ENCODE results near the gene PIP5K1B. TPM values are rescaled to one million over a fixed set of nuclear protein-coding genes. Genes with fewer than 3 reads are reported as not detected.

The PIP5K1B gene
- polyA plus RNA-seq, 6 donors from 2014 or later, result 6.6 to 16.6 (median 9.3) TPM

- Mint-ChIP-seq H3K36me3 (peaks cover 22 to 23% of the 10 kb centered on the region in 2 donors), H3K9me3 (no peaks in the 10 kb centered on the region), H3K4me3 (no peak overlapping the region), H3K27me3 (no peaks in the 10 kb centered on the region), H3K27ac (no peak overlapping the region), H3K4me1 (peaks cover 0 to 2% (median 0%) of the 10 kb centered on the region in 3 donors)
- DNase-seq (no peak), ATAC-seq (ENCODE audit: low read depth in 2 of 2) (no peak)
These were observed 258.4 kb downstream of the PIP5K1B start for GRCh38 chr9:68963416-68963815.

GRCh38 chr9:68964102-68964541 is 259.1 kb downstream of the PIP5K1B start:
- no peaks in the 10 kb centered on the region for H3K27me3 Mint-ChIP-seq
- no peak overlapping the region for H3K27ac Mint-ChIP-seq
- no peak overlapping the region for H3K4me3 Mint-ChIP-seq
- no peak for DNase-seq
- H3K36me3 Mint-ChIP-seq, result peaks cover 22 to 23% of the 10 kb centered on the region in 2 donors
- no peak for ATAC-seq (ENCODE audit: low read depth in 2 of 2)
- no peaks in the 10 kb centered on the region for H3K9me3 Mint-ChIP-seq
- peaks cover 0 to 2% (median 0%) of the 10 kb centered on the region in 3 donors for H3K4me1 Mint-ChIP-seq

DNA sequence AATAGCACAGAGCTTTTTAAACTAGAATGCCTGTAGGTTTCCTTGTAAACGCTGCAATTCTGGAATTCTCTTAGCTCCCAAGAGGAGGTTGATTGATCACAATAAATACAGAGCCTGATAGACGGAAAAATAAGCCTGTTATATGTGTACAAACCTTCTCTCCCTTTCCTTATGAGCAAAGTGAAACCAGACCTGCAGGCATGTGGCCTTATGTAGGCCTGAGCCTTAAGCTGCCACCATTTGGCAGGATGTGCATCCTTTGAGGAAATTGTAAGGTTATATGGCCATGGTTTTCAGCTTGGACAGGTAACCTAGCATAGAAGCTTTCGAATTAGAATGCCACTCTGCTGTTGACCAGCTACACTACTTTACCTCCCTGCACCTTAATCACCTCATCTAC is 259.7 kb downstream of the PIP5K1B start:
- peaks cover 17 to 20% of the 10 kb centered on the region in 2 donors for H3K36me3 Mint-ChIP-seq
- H3K27me3 Mint-ChIP-seq, result no peaks in the 10 kb centered on the region
- ATAC-seq (ENCODE audit: low read depth in 2 of 2) (no peak), DNase-seq (no peak)
- H3K27ac Mint-ChIP-seq, result no peak overlapping the region
- no peak overlapping the region for H3K4me3 Mint-ChIP-seq
- H3K9me3 Mint-ChIP-seq, result no peaks in the 10 kb centered on the region
- peaks cover 0 to 2% (median 0%) of the 10 kb centered on the region in 3 donors for H3K4me1 Mint-ChIP-seq

GRCh38 chr9:68966496-68966944 is 261.5 kb downstream of the PIP5K1B start:
- ATAC-seq (ENCODE audit: low read depth in 2 of 2) (no peak), DNase-seq (no peak)
- Mint-ChIP-seq H3K9me3 (peaks cover 0 to 5% (median 0%) of the 10 kb centered on the region in 7 donors), H3K4me3 (no peak overlapping the region), H3K27me3 (no peaks in the 10 kb centered on the region), H3K4me1 (peaks cover 0 to 2% (median 0%) of the 10 kb centered on the region in 3 donors), H3K36me3 (peaks cover 10 to 21% of the 10 kb centered on the region in 2 donors), H3K27ac (no peak overlapping the region)

DNA sequence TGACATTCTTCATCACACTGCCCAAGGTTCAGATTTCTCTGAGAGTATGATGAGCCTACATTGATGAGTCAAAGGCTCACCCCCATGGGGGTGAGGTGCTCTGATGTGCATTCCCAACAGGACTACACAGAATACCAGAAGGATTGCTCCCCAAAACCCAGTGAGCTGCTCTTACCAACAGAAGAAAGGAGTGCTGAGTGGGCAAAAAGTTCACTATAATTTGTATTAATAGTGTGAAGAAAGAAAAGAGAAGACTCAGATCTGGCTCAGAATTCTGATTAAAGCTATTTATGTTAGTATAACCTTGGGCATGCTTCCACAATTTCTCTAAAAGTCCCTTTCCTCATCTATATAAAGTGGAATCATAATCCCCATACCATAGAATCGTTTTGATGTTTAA is 262.8 kb downstream of the PIP5K1B start:
- Mint-ChIP-seq H3K27ac (peak overlapping the region in 2 of 6 donors; percentile 5 to 56), H3K4me1 (peaks cover 0 to 2% (median 0%) of the 10 kb centered on the region in 3 donors), H3K27me3 (no peaks in the 10 kb centered on the region), H3K9me3 (peaks cover 0 to 6% (median 0%) of the 10 kb centered on the region in 7 donors), H3K4me3 (peak overlapping the region in 1 of 8 donors; percentile 22), H3K36me3 (peaks cover 10 to 21% of the 10 kb centered on the region in 2 donors)
- DNase-seq (no peak), ATAC-seq (ENCODE audit: low read depth in 2 of 2) (no peak)

- Mint-ChIP-seq H3K27me3 (no peaks in the 10 kb centered on the region), H3K9me3 (peaks cover 0 to 6% (median 0%) of the 10 kb centered on the region in 7 donors), H3K4me1 (peaks cover 4 to 9% (median 8%) of the 10 kb centered on the region in 3 donors), H3K36me3 (peaks cover 0 to 14% of the 10 kb centered on the region in 2 donors), H3K27ac (no peak overlapping the region), H3K4me3 (no peak overlapping the region)
- no peak for ATAC-seq (ENCODE audit: low read depth in 2 of 2)
- DNase-seq, result no peak
These were observed 264.5 kb downstream of the PIP5K1B start for GRCh38 chr9:68969538-68969937.

DNA sequence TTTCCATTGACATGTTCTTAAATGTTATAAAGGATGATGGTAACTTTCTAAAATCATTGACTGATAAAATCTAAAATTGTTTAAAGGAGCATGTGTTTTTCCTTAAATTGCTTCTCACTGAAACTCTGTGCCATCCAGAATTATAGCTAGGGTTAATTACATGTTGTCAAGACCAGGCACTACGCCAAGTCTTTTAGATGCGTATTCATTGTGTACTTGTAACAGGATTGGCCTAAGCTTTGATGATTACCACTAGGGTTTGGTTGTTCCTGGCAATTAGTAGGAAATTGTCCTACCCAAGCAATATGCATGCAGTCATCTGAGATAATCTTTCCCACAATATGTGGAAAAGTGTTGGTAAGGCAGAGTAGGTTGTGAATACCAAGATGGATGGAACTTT is 265.1 kb downstream of the PIP5K1B start:
- ATAC-seq (ENCODE audit: low read depth in 2 of 2), result no peak
- no peaks in the 10 kb centered on the region for H3K27me3 Mint-ChIP-seq
- peaks cover 0 to 14% of the 10 kb centered on the region in 2 donors for H3K36me3 Mint-ChIP-seq
- no peak for DNase-seq
- peaks cover 0 to 6% (median 0%) of the 10 kb centered on the region in 7 donors for H3K9me3 Mint-ChIP-seq
- H3K4me3 Mint-ChIP-seq, result no peak overlapping the region
- H3K4me1 Mint-ChIP-seq, result peaks cover 8 to 9% (median 9%) of the 10 kb centered on the region in 3 donors
- H3K27ac Mint-ChIP-seq, result no peak overlapping the region

DNA sequence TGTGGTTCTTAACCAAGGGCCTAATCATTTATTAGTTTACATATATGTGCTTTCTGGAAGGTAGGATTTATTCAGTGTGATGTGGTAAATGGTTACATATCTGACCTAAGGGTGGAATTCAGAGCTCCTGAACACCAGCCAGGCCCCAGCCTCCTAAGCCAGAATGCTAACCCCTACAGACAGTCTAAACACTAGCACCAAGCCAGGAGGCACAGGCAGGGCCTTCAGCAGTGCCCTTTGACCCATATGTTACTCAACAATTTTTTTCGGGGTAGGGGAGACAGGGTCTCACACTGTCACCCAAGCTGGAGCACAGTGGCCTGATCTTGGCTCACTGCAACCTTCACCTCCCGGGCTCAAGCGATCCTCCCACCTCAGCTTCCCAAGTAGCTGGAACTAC is 268.6 kb downstream of the PIP5K1B start:
- H3K4me3 Mint-ChIP-seq, result no peak overlapping the region

DNA sequence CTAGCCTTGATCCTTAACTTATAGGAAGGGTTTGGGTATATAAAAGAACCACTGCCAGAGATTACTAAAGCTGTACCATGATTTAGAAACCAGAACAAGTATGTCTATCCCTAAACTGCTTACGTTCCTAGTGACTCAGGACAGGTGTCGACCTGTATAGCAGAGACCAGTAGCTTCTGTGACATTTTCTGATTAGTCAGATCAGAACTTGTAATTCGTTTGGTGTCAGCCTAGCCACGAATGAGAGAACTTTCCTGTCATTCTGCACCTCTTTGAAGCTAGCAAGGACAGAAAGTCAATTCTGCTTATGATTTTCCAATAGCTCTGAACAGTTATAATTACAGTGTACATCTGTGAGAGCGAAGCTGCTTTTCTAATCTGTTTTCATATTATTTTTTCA is 269.4 kb downstream of the PIP5K1B start:
- H3K27me3 Mint-ChIP-seq, result no peaks in the 10 kb centered on the region
- H3K9me3 Mint-ChIP-seq, result peaks cover 0 to 6% (median 0%) of the 10 kb centered on the region in 7 donors
- ATAC-seq (ENCODE audit: low read depth in 2 of 2) (no peak), DNase-seq (no peak)
- peaks cover 0 to 15% of the 10 kb centered on the region in 2 donors for H3K36me3 Mint-ChIP-seq
- peak overlapping the region in 1 of 8 donors; percentile 69 for H3K4me3 Mint-ChIP-seq
- H3K27ac Mint-ChIP-seq, result peak overlapping the region in 2 of 6 donors; percentile 36 to 74
- H3K4me1 Mint-ChIP-seq, result peaks cover 31 to 42% (median 37%) of the 10 kb centered on the region in 3 donors

More for the DNA sequence above, 268.6 kb downstream of the PIP5K1B start:
- H3K27me3 Mint-ChIP-seq, result no peaks in the 10 kb centered on the region
- DNase-seq (no peak), ATAC-seq (ENCODE audit: low read depth in 2 of 2) (no peak)
- peaks cover 30 to 34% (median 34%) of the 10 kb centered on the region in 3 donors for H3K4me1 Mint-ChIP-seq
- H3K27ac Mint-ChIP-seq, result peak overlapping the region in 4 of 6 donors; percentile 11 to 87 (median 53)
- peaks cover 0 to 6% (median 0%) of the 10 kb centered on the region in 7 donors for H3K9me3 Mint-ChIP-seq
- H3K36me3 Mint-ChIP-seq, result peaks cover 0 to 15% of the 10 kb centered on the region in 2 donors

DNA sequence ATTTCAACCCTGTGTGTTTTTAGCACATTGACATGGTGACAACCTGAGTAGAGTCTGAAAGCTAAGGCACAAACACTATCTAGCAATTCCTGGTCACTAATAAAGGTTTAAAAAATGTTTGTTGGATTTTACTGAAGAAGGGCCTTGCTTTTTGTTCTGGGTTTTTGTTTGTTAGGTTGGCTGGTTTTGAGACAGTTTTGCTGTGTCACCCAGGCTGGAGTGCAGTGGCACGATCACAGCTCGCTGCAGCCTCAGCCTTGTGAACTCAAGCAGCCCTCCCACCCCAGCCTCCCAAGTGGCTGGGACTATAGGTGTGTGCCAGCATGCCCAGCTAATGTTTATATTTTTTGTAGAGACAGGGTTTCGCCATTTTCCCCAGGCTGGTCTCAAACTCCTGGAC is 269.9 kb downstream of the PIP5K1B start:
- Mint-ChIP-seq H3K9me3 (peaks cover 0 to 6% (median 0%) of the 10 kb centered on the region in 7 donors), H3K4me3 (peak overlapping the region in 2 of 8 donors; percentile 33 to 52), H3K36me3 (peaks cover 0 to 15% of the 10 kb centered on the region in 2 donors), H3K27ac (peak overlapping the region in 2 of 6 donors; percentile 7 to 79), H3K27me3 (no peaks in the 10 kb centered on the region), H3K4me1 (peaks cover 34 to 47% (median 42%) of the 10 kb centered on the region in 3 donors)
- DNase-seq (no peak), ATAC-seq (ENCODE audit: low read depth in 2 of 2) (no peak)

GRCh38 chr9:68975365-68976043 is 270.5 kb downstream of the PIP5K1B start:
- DNase-seq (no peak), ATAC-seq (ENCODE audit: low read depth in 2 of 2) (peak; percentile 31 to 47)
- peaks cover 0 to 12% of the 10 kb centered on the region in 2 donors for H3K36me3 Mint-ChIP-seq
- H3K27me3 Mint-ChIP-seq, result no peaks in the 10 kb centered on the region
- peak overlapping the region in 4 of 6 donors; percentile 7 to 79 (median 57) for H3K27ac Mint-ChIP-seq
- H3K4me1 Mint-ChIP-seq, result peaks cover 34 to 50% (median 46%) of the 10 kb centered on the region in 3 donors
- H3K9me3 Mint-ChIP-seq, result peaks cover 0 to 6% (median 0%) of the 10 kb centered on the region in 7 donors
- H3K4me3 Mint-ChIP-seq, result peak overlapping the region in 3 of 8 donors; percentile 1 to 71 (median 13)

DNA sequence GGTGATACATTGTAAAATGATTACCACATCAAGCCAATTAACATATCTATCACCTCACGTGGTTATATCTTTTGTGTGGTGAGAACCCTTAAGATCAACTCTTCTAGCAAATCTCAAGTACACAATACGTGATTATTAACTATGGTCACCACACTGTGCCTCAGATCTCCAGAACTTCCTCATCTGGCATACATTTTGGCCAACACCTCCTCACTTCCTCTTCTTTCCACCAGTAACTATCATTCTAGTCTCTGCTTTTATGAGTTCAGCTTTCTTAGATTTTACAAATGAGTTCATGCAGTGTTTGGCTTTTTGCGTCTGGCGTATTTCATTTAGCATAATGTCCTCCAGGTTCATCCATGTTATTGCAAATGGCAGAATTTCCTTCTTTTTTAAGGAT is 273.0 kb downstream of the PIP5K1B start:
- peak overlapping the region in 2 of 8 donors; percentile 42 to 45 for H3K4me3 Mint-ChIP-seq
- peak overlapping the region in 4 of 6 donors; percentile 22 to 86 (median 35) for H3K27ac Mint-ChIP-seq
- DNase-seq (peak; percentile 33), ATAC-seq (ENCODE audit: low read depth in 2 of 2) (peak; percentile 92 to 95)
- no peaks in the 10 kb centered on the region for H3K9me3 Mint-ChIP-seq
- H3K27me3 Mint-ChIP-seq, result no peaks in the 10 kb centered on the region
- peaks cover 39 to 59% (median 59%) of the 10 kb centered on the region in 3 donors for H3K4me1 Mint-ChIP-seq
- H3K36me3 Mint-ChIP-seq, result peaks cover 0 to 5% of the 10 kb centered on the region in 2 donors

DNA sequence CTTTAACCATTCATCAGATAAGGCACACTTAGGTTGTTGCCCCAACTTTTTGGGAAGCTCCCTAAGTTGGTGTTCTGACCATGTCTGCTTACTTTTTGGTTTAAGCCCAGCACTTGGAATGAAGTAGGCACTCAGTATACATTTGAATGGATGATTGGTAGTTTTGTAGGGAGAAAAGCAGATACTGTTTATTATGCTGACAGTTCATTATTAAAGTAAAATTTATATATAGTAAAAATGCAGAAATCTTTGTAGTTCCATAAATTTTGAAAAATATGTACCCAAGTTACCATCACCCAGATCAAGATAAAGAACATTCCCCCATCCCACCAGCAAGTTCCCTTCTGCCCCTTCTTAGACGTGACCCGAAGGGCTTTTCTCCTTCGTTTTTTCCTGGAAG is 273.5 kb downstream of the PIP5K1B start:
- no peaks in the 10 kb centered on the region for H3K27me3 Mint-ChIP-seq
- H3K4me1 Mint-ChIP-seq, result peaks cover 36 to 62% (median 59%) of the 10 kb centered on the region in 3 donors

More for the DNA sequence above, 273.5 kb downstream of the PIP5K1B start:
- Mint-ChIP-seq H3K27ac (peak overlapping the region in 3 of 6 donors; percentile 12 to 53 (median 48)), H3K36me3 (peaks cover 0 to 5% of the 10 kb centered on the region in 2 donors), H3K4me3 (no peak overlapping the region), H3K9me3 (no peaks in the 10 kb centered on the region)
- ATAC-seq (ENCODE audit: low read depth in 2 of 2) (no peak), DNase-seq (no peak)
